T-helper 2 cell treated with Interferon-gamma antibody and Interleukin-4, amounts not matched to agents 5 μg/mL and 100 μg/mL, for 36 hours (primary cell): Measurements from ENCODE around the gene ZC3H12C.
"Not testable (repeated sequence)": the region's sequence is repeated elsewhere in the genome, so short reads cannot be mapped to it uniquely, and the experiment has no call there.

Experiments used
- DNase-seq: peaks from one replicate; pipeline ENCODE4 v3.0.0; 2021; ENCODE audit warnings: low spot score
- H3K27ac Mint-ChIP-seq: one replicate; pipeline ENCODE4 v1.8.0; 2021; ENCODE audit warnings: mild to moderate bottlenecking, mixed read lengths
- H3K27me3 Mint-ChIP-seq: one replicate; pipeline ENCODE4 v1.8.0; 2021; ENCODE audit warnings: low read depth, mixed read lengths
- H3K36me3 Mint-ChIP-seq: one replicate; pipeline ENCODE4 v1.8.0; 2021; ENCODE audit warnings: low read depth, mixed read lengths
- H3K4me1 Mint-ChIP-seq: one replicate; pipeline ENCODE4 v1.8.0; 2021; ENCODE audit warnings: low read depth, mixed read lengths
- H3K4me3 Mint-ChIP-seq: one replicate; pipeline ENCODE4 v1.8.0; 2022; ENCODE audit warnings: mild to moderate bottlenecking, moderate library complexity, mixed read lengths
- H3K9me3 Mint-ChIP-seq: one replicate; pipeline ENCODE4 v1.8.0; 2021; ENCODE audit warnings: mixed read lengths

ZC3H12C gene

DNA sequence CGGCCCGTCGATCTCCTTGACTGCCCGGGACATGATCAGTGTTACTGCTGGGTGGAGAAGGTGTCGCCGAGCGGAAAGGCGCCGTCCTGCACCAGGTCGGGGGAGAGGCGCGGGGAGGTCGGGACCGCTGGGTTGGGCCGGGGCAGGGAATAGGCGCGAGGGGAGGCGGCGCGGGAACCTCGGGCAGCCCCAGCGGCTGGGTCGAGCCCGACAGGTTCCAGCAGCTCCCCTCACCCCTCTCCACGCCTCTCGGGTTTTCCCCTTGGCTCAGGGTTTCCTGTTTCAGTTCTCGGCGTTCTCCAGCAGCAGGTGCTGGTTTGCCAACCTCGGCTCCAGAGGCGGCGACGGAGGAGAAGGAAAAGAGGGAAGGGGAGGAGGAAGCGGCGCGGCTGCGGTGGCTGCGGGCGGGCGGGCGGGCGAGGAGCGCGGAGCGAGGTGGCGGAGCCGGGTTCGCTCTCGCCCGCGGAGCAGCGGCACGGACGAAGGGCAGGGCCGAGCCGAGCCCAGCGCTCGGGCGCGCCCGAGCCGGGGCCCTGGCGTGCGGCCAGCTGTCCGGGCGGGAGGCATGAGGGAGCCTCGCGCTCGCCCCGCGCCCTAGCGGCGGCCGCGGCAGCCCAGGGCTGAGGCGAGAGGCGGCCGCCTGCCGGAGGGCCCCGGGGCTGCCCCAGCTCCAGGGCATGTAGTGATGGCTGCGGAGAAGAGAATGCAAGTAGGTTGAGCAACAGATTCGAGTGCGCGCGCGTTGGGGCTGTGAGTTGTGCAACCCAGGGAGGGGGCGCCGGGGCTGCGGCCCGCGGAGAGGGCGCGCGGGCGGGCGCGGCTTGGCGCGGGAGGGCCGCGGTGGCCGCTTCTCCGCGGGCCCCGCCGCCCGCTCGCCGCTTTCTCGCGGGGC, at the start of gene ZC3H12C:
Gene ZC3H12C, plus strand, starts transcription at position 878 of the 892 bp plus-strand sequence. CDS start 20 bp downstream, outside the sequence.
- Mint-ChIP-seq H3K4me1 (peaks cover 14% of the 10 kb centered on the region), H3K9me3 (no peaks in the 10 kb centered on the region), H3K36me3 (peaks cover 3% of the 10 kb centered on the region), H3K27me3 (peaks cover 54% of the 10 kb centered on the region), H3K27ac (peak within 1 kb of the TSS; percentile 87), H3K4me3 (peak within 1 kb of the TSS; percentile 85)
- peak; percentile 76 for DNase-seq

DNA sequence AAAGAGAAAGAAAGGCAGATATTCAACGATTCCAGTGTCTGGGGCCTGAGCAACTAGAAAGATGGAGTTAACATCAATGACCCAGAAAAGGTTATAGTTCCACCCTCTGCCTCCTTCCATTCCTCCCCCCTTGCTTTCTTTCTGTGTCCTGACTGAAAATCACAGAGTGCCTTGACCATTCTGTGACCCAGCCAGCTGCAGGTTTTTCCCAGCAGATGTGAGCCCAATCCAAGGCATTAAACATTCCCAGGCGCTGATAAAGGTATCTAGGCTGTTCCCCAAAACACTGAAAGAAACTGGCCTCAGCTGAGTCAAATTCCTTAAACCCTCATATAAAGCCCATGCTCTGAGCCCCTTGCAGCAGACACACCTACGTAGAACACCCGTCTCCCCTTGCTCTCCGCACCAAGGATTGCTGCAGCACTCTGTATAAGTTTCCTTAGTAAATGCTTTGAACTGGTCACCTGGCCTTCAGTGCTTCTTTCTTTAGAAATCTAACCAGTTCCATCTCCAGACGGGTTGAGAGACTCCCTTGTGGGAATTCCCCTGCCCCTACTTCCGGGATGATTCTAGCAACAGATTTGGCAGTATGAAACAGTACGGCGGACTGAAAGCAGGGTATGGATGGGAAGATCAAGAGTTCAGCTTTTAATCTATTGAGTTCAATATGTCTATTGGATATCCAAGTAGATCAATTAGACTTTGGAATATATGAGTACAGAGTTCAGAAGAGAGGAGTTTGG, 48.8 kb upstream of the ZC3H12C start:
- no peak overlapping the region for H3K27ac Mint-ChIP-seq
- no peaks in the 10 kb centered on the region for H3K9me3 Mint-ChIP-seq
- H3K4me1 Mint-ChIP-seq: no peaks in the 10 kb centered on the region
- H3K4me3 Mint-ChIP-seq: no peak overlapping the region
- H3K27me3 Mint-ChIP-seq: peaks cover 11% of the 10 kb centered on the region
- no peaks in the 10 kb centered on the region for H3K36me3 Mint-ChIP-seq
- DNase-seq: no peak

DNA sequence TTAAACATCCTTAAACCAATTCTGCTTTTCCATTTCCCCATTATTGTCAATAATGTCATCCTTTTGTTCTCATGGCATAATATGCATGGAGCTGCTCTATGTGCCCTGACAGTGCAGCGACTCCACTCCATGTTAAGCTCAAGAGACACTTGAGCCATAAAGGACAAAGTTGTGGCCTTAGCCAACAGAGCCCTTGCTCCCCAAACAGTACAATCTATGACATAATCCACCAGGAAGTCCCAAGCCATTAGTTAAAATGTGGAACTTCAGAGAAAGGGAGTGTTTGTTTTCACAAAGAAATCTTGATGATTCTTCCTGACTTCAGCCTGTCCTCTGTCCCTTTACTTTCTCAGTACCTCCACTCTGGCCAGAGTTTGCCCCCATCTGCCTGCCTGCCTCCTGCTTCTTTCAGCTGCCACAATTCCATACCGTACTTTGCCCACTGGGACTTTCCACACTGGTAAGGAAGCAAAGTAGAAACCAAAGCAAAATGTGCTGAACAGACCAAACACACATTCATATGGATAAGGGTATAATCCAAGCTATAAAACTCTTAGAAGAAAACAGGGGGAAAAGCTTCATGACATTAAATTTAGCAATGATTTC, 46.3 kb upstream of the ZC3H12C start:
- Mint-ChIP-seq H3K4me3 (no peak overlapping the region), H3K36me3 (no peaks in the 10 kb centered on the region), H3K4me1 (no peaks in the 10 kb centered on the region), H3K9me3 (no peaks in the 10 kb centered on the region), H3K27ac (no peak overlapping the region), H3K27me3 (peaks cover 7% of the 10 kb centered on the region)
- no peak for DNase-seq

DNA sequence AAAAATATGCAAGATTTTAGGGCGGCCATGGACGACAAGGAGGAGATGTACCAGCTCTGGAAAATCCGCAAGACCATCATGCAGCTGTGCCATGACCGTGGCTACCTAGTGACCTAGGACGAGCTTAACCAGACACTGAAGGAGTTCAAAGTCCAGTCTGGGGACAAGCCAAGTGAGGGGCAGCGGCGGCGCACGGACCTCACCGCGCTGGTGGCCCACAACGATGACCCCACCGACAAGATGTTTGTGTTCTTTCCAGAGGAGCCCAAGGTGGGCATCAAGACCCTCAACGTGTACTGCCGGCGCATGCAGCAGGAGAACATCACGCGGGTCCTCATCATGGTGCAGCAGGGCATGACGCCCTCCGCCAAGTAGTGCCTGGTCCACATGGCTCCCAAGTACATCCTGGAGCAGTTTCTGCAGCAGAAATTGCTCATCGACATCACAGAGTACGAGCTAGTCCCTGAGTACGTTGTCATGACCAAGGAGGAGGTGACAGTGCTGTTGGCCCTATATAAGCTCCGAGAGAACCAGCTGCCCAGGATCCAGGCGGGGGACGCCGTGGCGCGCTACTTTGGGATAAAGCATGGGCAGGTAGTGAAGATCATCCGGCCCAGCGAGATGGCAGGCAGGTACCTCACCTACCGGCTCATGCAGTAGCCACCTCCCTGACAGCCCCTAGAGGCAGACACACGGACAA, 43.5 kb upstream of the ZC3H12C start:
- H3K9me3 Mint-ChIP-seq: peaks cover 18% of the 10 kb centered on the region
- no peaks in the 10 kb centered on the region for H3K4me1 Mint-ChIP-seq
- no peak overlapping the region for H3K4me3 Mint-ChIP-seq
- H3K27ac Mint-ChIP-seq: no peak overlapping the region
- peaks cover 2% of the 10 kb centered on the region for H3K27me3 Mint-ChIP-seq
- H3K36me3 Mint-ChIP-seq: peaks cover 2% of the 10 kb centered on the region
- DNase-seq: no peak

DNA sequence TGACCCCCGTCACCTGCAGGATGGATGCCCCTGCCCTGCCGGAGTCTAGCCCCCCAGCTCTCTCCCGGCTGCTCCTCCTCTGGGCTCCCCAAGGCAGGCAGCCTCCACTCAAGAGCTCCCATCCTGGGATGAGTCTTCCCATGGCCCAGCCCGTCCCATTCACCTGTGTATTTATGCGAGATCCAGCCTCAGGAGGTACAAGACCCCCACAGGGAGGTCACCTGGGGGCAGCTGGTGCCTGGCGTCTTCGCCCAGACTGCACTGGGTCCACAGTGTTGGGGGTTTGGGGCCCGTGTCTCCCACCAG, 43.0 kb upstream of the ZC3H12C start:
- Mint-ChIP-seq H3K4me3 (no peak overlapping the region), H3K27ac (no peak overlapping the region), H3K9me3 (peaks cover 18% of the 10 kb centered on the region), H3K36me3 (peaks cover 2% of the 10 kb centered on the region), H3K4me1 (no peaks in the 10 kb centered on the region), H3K27me3 (no peaks in the 10 kb centered on the region)
- no peak for DNase-seq

DNA sequence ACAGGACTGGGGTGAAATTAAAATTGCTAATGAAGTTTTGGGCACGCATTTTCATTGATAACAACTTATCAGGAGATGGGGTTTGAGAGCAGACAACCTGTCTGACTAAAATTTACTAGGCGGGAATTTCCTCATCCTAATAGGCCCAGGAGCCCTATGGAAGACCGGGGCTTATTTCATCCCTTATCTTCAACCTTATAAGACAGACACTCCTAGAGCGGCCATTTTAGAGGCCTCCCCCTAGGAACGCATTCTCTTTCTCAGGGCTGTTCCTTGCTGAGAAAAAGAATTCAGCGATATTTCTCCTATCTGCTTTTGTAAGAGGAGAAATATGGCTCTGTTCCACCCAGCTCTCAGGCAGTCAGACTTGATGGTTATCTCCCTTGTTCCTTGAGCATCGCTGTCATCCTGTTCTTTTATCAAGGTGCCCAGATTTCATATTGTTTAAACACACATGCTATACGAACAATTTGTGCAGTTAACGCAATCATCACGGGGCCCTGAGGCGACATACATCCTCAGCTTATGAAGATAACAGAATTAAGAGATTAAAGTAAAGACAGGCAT, 39.3 kb upstream of the ZC3H12C start:
- Mint-ChIP-seq H3K9me3 (peaks cover 18% of the 10 kb centered on the region), H3K27ac (no peak overlapping the region), H3K27me3 (peaks cover 14% of the 10 kb centered on the region), H3K4me3 (no peak overlapping the region), H3K36me3 (peaks cover 2% of the 10 kb centered on the region), H3K4me1 (no peaks in the 10 kb centered on the region)
- DNase-seq: no peak

DNA sequence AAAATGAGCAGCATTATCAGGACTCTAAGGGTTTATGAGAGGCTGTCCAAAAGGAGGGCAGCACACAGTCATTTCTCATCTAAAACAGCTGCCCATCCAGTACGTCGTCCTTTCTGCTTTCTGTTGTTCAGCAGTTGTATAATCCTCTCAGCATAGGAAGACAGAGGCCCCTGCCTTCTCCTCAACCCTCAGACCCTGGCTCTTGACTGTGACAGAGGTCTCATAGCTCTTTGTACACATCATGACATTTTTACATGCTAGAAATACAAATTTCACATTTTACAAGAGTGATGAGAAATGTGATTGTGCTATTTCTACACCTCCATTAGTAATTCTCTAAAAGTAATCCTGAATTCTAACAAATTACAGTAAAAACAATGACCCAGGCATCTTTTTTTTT, 36.2 kb upstream of the ZC3H12C start:
- peaks cover 25% of the 10 kb centered on the region for H3K27me3 Mint-ChIP-seq
- no peaks in the 10 kb centered on the region for H3K4me1 Mint-ChIP-seq
- peaks cover 2% of the 10 kb centered on the region for H3K36me3 Mint-ChIP-seq
- H3K4me3 Mint-ChIP-seq: no peak overlapping the region
- DNase-seq: no peak
- H3K27ac Mint-ChIP-seq: no peak overlapping the region
- peaks cover 18% of the 10 kb centered on the region for H3K9me3 Mint-ChIP-seq

DNA sequence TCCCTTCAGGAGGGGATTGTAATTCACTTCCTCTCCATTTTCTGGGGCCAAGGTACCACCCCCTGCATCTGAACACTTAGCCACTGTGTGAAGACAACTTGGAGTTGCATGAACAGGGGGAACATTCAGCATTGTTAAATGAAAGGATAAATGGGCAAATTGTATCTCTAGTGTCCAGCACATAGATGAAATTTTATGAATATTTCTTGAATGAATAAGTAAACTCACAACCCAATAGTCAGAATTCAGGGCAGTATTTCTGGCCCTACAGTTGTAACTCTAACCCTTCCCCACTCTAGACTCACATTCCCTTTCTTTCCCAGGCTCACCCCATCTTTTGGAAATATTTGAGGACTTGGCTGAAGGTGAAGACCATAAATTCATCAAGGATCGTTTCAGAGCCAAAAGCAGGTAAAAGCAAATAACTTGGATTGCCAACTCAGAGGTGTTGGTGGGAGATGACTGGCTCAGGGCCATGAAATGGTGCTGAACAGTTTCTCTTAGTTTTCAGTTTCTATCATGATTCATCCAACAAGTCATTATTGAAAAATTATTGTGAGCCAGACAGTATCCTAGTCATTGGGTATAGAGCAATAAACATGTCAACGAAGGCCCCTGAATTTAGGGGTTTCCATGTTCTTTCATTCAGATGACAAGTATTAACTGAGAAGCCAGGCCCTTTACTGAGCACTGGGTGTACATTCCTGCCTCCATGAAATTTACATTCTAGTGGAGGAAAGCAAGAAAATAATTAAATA, 33.3 kb upstream of the ZC3H12C start:
- peaks cover 28% of the 10 kb centered on the region for H3K27me3 Mint-ChIP-seq

DNA sequence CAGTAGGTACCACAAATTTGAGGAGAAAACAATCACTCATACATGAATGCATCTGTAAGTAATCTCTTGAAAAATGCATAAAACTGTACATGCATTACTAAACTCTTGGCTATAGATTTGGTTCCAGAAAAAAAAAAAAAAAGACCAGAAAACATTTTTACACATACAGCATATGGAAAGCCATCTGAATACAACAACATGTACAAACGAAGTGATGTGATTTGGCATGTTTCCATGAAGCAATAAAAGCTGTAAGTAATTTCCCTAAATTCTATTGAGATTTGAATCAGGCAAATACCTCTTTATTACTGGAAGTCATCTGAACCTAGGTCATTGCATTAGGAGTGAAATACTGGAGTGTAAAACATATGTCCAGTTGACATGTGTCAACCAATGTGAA, 31.9 kb upstream of the ZC3H12C start:
- peaks cover 25% of the 10 kb centered on the region for H3K27me3 Mint-ChIP-seq
- H3K9me3 Mint-ChIP-seq: no peaks in the 10 kb centered on the region
- H3K4me1 Mint-ChIP-seq: no peaks in the 10 kb centered on the region
- H3K27ac Mint-ChIP-seq: no peak overlapping the region
- no peak for DNase-seq
- H3K4me3 Mint-ChIP-seq: no peak overlapping the region
- H3K36me3 Mint-ChIP-seq: no peaks in the 10 kb centered on the region

More for the DNA sequence above, 33.3 kb upstream of the ZC3H12C start:
- Mint-ChIP-seq H3K4me1 (no peaks in the 10 kb centered on the region), H3K4me3 (no peak overlapping the region), H3K27ac (no peak overlapping the region), H3K9me3 (no peaks in the 10 kb centered on the region), H3K36me3 (no peaks in the 10 kb centered on the region)
- no peak for DNase-seq

DNA sequence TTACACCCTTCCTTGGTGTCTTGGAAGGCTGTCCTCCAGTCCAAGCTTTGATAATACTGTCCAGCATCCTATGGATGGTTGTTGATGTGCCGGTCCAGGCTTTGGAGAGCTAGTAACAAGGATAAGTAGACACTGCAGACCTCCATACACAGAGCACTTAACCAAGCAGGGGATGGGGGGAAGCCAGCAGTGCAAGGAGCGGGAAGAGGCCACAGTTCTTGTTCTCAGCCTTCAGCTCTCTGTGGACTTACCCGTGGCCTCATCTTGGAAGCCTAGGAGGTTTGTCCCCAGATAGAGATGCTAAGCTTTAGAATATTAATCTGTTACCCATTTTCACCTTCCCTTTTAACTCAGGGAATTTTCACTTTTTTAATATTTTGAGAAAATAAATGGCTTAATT, 30.9 kb upstream of the ZC3H12C start:
- Mint-ChIP-seq H3K4me1 (no peaks in the 10 kb centered on the region), H3K27me3 (peaks cover 18% of the 10 kb centered on the region), H3K36me3 (no peaks in the 10 kb centered on the region), H3K4me3 (no peak overlapping the region), H3K27ac (no peak overlapping the region), H3K9me3 (no peaks in the 10 kb centered on the region)
- no peak for DNase-seq

DNA sequence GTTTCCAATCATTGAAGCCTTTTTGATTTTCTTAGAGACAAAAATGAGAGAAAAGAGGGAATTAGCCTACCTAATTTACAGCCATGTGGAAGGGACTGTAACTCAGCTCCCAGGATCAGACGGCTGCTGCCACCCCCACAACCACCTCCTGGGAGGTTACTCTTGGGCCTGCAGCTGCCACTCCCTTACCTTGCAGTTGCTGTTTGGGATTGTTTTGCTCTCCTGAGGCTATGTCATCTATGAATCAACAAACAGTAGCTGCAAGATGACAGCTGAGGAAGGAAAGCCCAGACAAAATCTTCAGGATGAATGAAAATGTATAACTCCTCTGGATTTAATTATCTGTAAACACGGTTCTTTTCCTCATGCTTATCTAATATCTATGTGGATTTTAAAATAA, 28.0 kb upstream of the ZC3H12C start:
- H3K4me1 Mint-ChIP-seq: peaks cover 12% of the 10 kb centered on the region
- H3K27me3 Mint-ChIP-seq: peaks cover 19% of the 10 kb centered on the region
- no peaks in the 10 kb centered on the region for H3K36me3 Mint-ChIP-seq
- no peak overlapping the region for H3K4me3 Mint-ChIP-seq
- H3K27ac Mint-ChIP-seq: no peak overlapping the region
- DNase-seq: no peak
- no peaks in the 10 kb centered on the region for H3K9me3 Mint-ChIP-seq

DNA sequence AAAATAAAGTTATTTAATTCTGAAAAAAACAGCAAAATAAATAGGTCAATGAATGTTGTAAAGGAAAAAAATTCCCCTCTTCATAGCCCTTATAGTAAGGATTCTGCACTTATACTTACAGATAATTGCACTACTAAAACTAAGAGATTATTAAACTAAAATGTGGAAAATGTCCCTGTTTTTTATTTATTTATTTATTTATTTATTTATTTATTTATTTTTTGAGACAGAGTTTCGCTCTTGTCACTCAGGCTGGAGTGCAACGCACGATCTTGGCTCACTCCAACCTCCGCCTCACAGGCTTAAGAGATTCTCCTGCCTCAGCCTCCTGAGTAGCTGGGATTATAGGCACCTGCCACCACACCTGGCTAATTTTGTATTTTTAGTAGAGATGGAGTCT, 25.2 kb upstream of the ZC3H12C start:
- H3K4me1 Mint-ChIP-seq: peaks cover 14% of the 10 kb centered on the region
- peaks cover 18% of the 10 kb centered on the region for H3K27me3 Mint-ChIP-seq
- not testable (repeated sequence) for H3K27ac Mint-ChIP-seq, H3K9me3 Mint-ChIP-seq, H3K4me3 Mint-ChIP-seq, DNase-seq, H3K36me3 Mint-ChIP-seq

DNA sequence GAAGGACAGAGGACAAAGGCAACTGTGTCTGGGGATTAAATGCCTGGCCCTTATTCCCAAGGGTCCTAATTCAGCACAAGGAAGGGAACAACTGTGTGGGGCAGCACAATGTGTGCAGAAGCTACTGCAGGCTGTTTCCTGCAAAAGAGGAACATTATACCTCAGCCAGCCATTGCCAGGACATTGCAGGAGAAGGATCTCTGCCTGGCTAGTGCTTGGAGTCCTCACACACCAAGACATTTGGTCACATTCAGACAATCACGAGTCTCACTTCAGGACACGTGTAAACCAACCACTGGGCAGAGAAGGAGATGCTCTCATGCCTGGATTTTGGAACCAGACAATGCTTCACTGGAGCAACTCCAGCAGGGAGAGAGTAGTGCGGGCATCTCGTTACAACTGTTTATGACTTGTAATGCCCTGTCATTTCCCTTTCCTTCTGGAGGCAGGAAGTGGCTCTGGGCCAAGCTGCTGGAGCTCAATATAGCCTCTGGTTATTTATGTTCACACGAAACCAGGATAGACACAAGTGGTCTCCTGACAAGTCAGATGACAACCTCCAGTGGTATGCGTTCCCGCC, 23.9 kb upstream of the ZC3H12C start:
- Mint-ChIP-seq H3K4me3 (no peak overlapping the region), H3K36me3 (no peaks in the 10 kb centered on the region), H3K4me1 (peaks cover 15% of the 10 kb centered on the region), H3K9me3 (no peaks in the 10 kb centered on the region), H3K27me3 (peaks cover 23% of the 10 kb centered on the region), H3K27ac (no peak overlapping the region)
- no peak for DNase-seq
